Lung (tissue), 12 donors: ENCODE data around the gene FAT1. TPM values are rescaled to one million over a fixed set of nuclear protein-coding genes. Genes with fewer than 3 reads are reported as not detected.

ENCODE experiments used
- ATAC-seq: fragments of 200-7000 bp; cut with Tn5 transposase; one replicate; pipeline ENCODE4 v1.9.1; 2020; ENCODE audit warnings: moderate number of reproducible peaks; ENCODE audit not compliant: insufficient read depth, low FRiP score
- DNase-seq, 3 donors: peaks; one replicate each; pipeline ENCODE4 v3.0.0-alpha.2; 2013 to 2017
- H3K27ac ChIP-seq, 2 donors: one replicate each; pipeline ENCODE4 v1.5.1; 2013; ENCODE audit warnings: mild to moderate bottlenecking in 2 of 2, moderate library complexity in 2 of 2, control low read depth in 1 of 2, inconsistent platforms in 1 of 2, low read depth in 1 of 2, low read length in 1 of 2
- H3K27me3 ChIP-seq, 3 donors: one replicate each; pipeline ENCODE4 v1.5.1; 2013; ENCODE audit warnings: low read length in 2 of 3; ENCODE audit not compliant: control insufficient read depth in 3 of 3, insufficient read depth in 3 of 3
- H3K36me3 ChIP-seq, 4 donors: one replicate each; pipeline ENCODE4 v1.5.1; 2013; ENCODE audit warnings: low read length in 4 of 4, mild to moderate bottlenecking in 1 of 4, moderate library complexity in 1 of 4; ENCODE audit not compliant: control insufficient read depth in 4 of 4, insufficient read depth in 4 of 4
- H3K4me1 ChIP-seq, 5 donors: one replicate each; pipeline ENCODE4 v1.5.1; 2013; ENCODE audit warnings: low read length in 5 of 5, mild to moderate bottlenecking in 2 of 5, moderate library complexity in 1 of 5; ENCODE audit not compliant: control insufficient read depth in 5 of 5, insufficient read depth in 5 of 5
- H3K4me3 ChIP-seq: one replicate; pipeline ENCODE4 v1.5.1; 2013; ENCODE audit warnings: mild to moderate bottlenecking, control low read depth, moderate library complexity
- H3K9ac ChIP-seq, 2 donors: one replicate each; pipeline ENCODE4 v1.5.1; 2013; ENCODE audit warnings: low read length in 2 of 2, control low read depth in 1 of 2; ENCODE audit not compliant: insufficient read depth in 1 of 2
- H3K9me3 ChIP-seq, 4 donors: one replicate each; pipeline ENCODE4 v1.5.1; 2013; ENCODE audit warnings: low read length in 3 of 4, mild to moderate bottlenecking in 1 of 4, moderate library complexity in 1 of 4; ENCODE audit not compliant: control insufficient read depth in 4 of 4, insufficient read depth in 3 of 4
- CTCF ChIP-seq: IDR thresholded peaks from 2 replicates; pipeline ENCODE4 v1.5.1; 2012; ENCODE audit warnings: mild to moderate bottlenecking; ENCODE audit errors: control extremely low read depth, extremely low read depth
- whole genome bisulfite sequencing, 2 donors: extraction: QIAGEN DNeasy Blood & Tissue Kit; methylation state at CpG; one replicate each; pipeline ENCODE4 v1.1.7; 2013; 5-methylcytosine and 5-hydroxymethylcytosine counted together
- polyA plus RNA-seq, 2 donors: library from polyadenylated mRNA; stranded (reverse); fragments of 200-250 nt; gene quantifications; one replicate each; pipeline ENCODE4 v1.2.1, GENCODE V29; 2013
- total RNA-seq, 2 donors: library from RNA; depleted of rRNA in 1 of 2; stranded (reverse); fragments of >200 nt in 1 of 2; gene quantifications; one replicate each; pipeline ENCODE4 v1.2.1, GENCODE V29; 2014 to 2021
- donor health status: control.
- donor health status: control.
- donor health status: Bipolar disorder and iron deficiency.
- donor health status: healthy.
- donor health status: DM: yes; HTN: yes; CAD: no.

The FAT1 gene
- total and polyA plus RNA-seq, 4 donors, result 19.4 to 318 (median 72.3) TPM

GRCh38 chr4:186623546-186623945, 100.1 kb downstream of the FAT1 start:
- 92 to 95% methylated on average over 5 of the region's 5 CpGs for WGBS, 2 donors
- H3K4me3 ChIP-seq, result no peak overlapping the region
- no peak overlapping the region for H3K9ac ChIP-seq
- no peaks in the 10 kb centered on the region for H3K27me3 ChIP-seq
- DNase-seq (no peak), ATAC-seq (no peak)
- no peak overlapping the region for H3K27ac ChIP-seq
- H3K36me3 ChIP-seq, result peaks cover 11 to 48% (median 24%) of the 10 kb centered on the region in 4 donors
- H3K9me3 ChIP-seq, result no peaks in the 10 kb centered on the region
- H3K4me1 ChIP-seq, result peaks cover 0 to 9% (median 0%) of the 10 kb centered on the region in 5 donors
- TF ChIP-seq CTCF, result no peak

GRCh38 chr4:186622788-186623464, 100.7 kb downstream of the FAT1 start:
- no peaks in the 10 kb centered on the region for H3K27me3 ChIP-seq
- no peak overlapping the region for H3K27ac ChIP-seq
- H3K36me3 ChIP-seq, result peaks cover 11 to 48% (median 19%) of the 10 kb centered on the region in 4 donors
- DNase-seq, result no peak
- H3K4me1 ChIP-seq, result peaks cover 0 to 9% (median 0%) of the 10 kb centered on the region in 5 donors
- no peaks in the 10 kb centered on the region for H3K9me3 ChIP-seq
- 71% methylated on average over 9 of the region's 9 CpGs for WGBS, 2 donors
- no peak overlapping the region for H3K9ac ChIP-seq
- H3K4me3 ChIP-seq, result no peak overlapping the region
- peak; percentile 34 for ATAC-seq
- no peak for TF ChIP-seq CTCF

- no peaks in the 10 kb centered on the region for H3K27me3 ChIP-seq
- H3K4me3 ChIP-seq, result no peak overlapping the region
- DNase-seq (no peak), ATAC-seq (no peak)
- no peaks in the 10 kb centered on the region for H3K9me3 ChIP-seq
- peaks cover 11 to 49% (median 21%) of the 10 kb centered on the region in 4 donors for H3K36me3 ChIP-seq
- H3K4me1 ChIP-seq, result peaks cover 0 to 9% (median 0%) of the 10 kb centered on the region in 5 donors
- no peak for TF ChIP-seq CTCF
- H3K27ac ChIP-seq, result no peak overlapping the region
- no peak overlapping the region for H3K9ac ChIP-seq
- 76 to 86% methylated on average over 9 of the region's 9 CpGs for WGBS, 2 donors
Measured at GRCh38 chr4:186621959-186622553, 101.6 kb downstream of the FAT1 start.
